Nephron progenitor cell (in vitro differentiated cells): Measurements from ENCODE around the gene SULT2B1.
A peak's percentile ranks its signal among the peaks of the same experiment; 100 is the strongest.

Experiments
- DNase-seq: peaks from one replicate; pipeline ENCODE4 v3.0.0; 2021
- H3K27ac Mint-ChIP-seq: 2 replicates; pipeline ENCODE4 v1.8.0; 2021; ENCODE audit warnings: mild to moderate bottlenecking, moderate library complexity, mixed read lengths
- H3K27me3 Mint-ChIP-seq: 2 replicates; pipeline ENCODE4 v1.8.0; 2021; ENCODE audit warnings: mild to moderate bottlenecking, low read depth, mixed read lengths; ENCODE audit not compliant: poor library complexity
- H3K36me3 Mint-ChIP-seq: 2 replicates; pipeline ENCODE4 v1.8.0; 2021; ENCODE audit warnings: low read depth, mixed read lengths
- H3K4me1 Mint-ChIP-seq: 2 replicates; pipeline ENCODE4 v1.8.0; 2021; ENCODE audit warnings: mixed read lengths
- H3K4me3 Mint-ChIP-seq: 2 replicates; pipeline ENCODE4 v1.8.0; 2021; ENCODE audit warnings: mild to moderate bottlenecking, moderate library complexity, mixed read lengths
- H3K9me3 Mint-ChIP-seq: 2 replicates; pipeline ENCODE4 v1.8.0; 2021; ENCODE audit warnings: mild to moderate bottlenecking, moderate library complexity, mixed read lengths
- CTCF ChIP-seq: fragments of 200-600 bp; sonication (generic); IDR thresholded peaks from 2 replicates; pipeline ENCODE4 v1.5.0; 2021; ENCODE audit warnings: antibody characterized with exemption

Gene SULT2B1

GRCh38 chr19:48637948-48638830 is 86.2 kb downstream of the SULT2B1 start:
- peaks cover 49% of the 10 kb centered on the region for H3K4me1 Mint-ChIP-seq
- DNase-seq: peak; percentile 78
- H3K9me3 Mint-ChIP-seq: no peaks in the 10 kb centered on the region
- peaks cover 7% of the 10 kb centered on the region for H3K27me3 Mint-ChIP-seq
- peak overlapping the region; percentile 92 for H3K4me3 Mint-ChIP-seq
- no peak for TF ChIP-seq CTCF
- peak overlapping the region; percentile 97 for H3K27ac Mint-ChIP-seq
- H3K36me3 Mint-ChIP-seq: peaks cover 12% of the 10 kb centered on the region

DNA sequence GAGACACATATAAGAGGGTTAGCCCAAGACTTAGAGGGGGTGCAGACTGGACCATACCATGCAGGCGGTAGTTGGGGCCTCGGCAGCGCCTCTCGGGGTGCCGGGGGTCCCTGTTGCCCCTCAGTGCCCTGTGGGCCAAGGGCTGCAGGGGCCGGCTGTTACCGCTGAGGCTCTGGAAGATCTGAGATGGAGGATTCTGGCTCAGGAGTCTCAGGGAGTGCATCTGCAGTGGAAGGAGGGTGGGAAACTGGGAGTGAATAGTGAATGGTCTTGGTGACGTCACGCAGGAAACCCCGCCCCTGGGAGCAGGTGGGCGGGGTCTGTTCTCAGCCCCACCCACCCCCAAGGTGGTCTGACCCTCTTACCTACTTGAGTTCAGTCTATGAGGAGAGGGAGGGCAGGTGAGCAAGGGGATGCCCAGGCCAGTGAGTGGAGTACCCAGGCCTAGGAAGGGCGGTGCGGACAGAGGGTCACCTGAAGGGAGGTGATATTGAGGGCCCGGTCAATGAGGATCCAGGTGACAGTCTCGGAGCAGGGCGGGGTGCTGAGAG is 86.9 kb downstream of the SULT2B1 start:
- Mint-ChIP-seq H3K4me3 (peak overlapping the region; percentile 92), H3K4me1 (peaks cover 42% of the 10 kb centered on the region), H3K27me3 (peaks cover 7% of the 10 kb centered on the region), H3K36me3 (peaks cover 12% of the 10 kb centered on the region), H3K27ac (peak overlapping the region; percentile 88), H3K9me3 (no peaks in the 10 kb centered on the region)
- TF ChIP-seq CTCF: no peak
- peak; percentile 49 for DNase-seq

- H3K27me3 Mint-ChIP-seq: peaks cover 7% of the 10 kb centered on the region
- no peak overlapping the region for H3K4me3 Mint-ChIP-seq
- peak overlapping the region; percentile 86 for H3K27ac Mint-ChIP-seq
- DNase-seq: no peak
- H3K4me1 Mint-ChIP-seq: peaks cover 40% of the 10 kb centered on the region
- no peak for TF ChIP-seq CTCF
- no peaks in the 10 kb centered on the region for H3K9me3 Mint-ChIP-seq
- peaks cover 12% of the 10 kb centered on the region for H3K36me3 Mint-ChIP-seq
Observed at GRCh38 chr19:48639483-48640375, 87.8 kb downstream of the SULT2B1 start.

- no peak for DNase-seq
- no peak for TF ChIP-seq CTCF
- H3K27me3 Mint-ChIP-seq: peaks cover 11% of the 10 kb centered on the region
- peaks cover 43% of the 10 kb centered on the region for H3K4me1 Mint-ChIP-seq
- peaks cover 12% of the 10 kb centered on the region for H3K36me3 Mint-ChIP-seq
- H3K9me3 Mint-ChIP-seq: no peaks in the 10 kb centered on the region
- no peak overlapping the region for H3K4me3 Mint-ChIP-seq
- H3K27ac Mint-ChIP-seq: no peak overlapping the region
Observed at GRCh38 chr19:48641850-48642249, 89.9 kb downstream of the SULT2B1 start.

- H3K36me3 Mint-ChIP-seq: peaks cover 12% of the 10 kb centered on the region
- H3K4me3 Mint-ChIP-seq: no peak overlapping the region
- peaks cover 11% of the 10 kb centered on the region for H3K27me3 Mint-ChIP-seq
- H3K27ac Mint-ChIP-seq: no peak overlapping the region
- peaks cover 48% of the 10 kb centered on the region for H3K4me1 Mint-ChIP-seq
- no peak for DNase-seq
- no peaks in the 10 kb centered on the region for H3K9me3 Mint-ChIP-seq
- TF ChIP-seq CTCF: no peak
Observed at GRCh38 chr19:48642862-48643261, 90.9 kb downstream of the SULT2B1 start.
